CD14-positive monocyte (primary cell): ENCODE results near the gene TRIM56. TPM values are rescaled to one million over a fixed set of nuclear protein-coding genes. Genes with fewer than 3 reads are reported as not detected.

Experiments used
- DNase-seq, 3 donors: peaks; one replicate each; pipeline ENCODE4 v3.0.0-alpha.2; 2011 to 2022
- H2AFZ ChIP-seq: 2 replicates; pipeline ENCODE4 v1.6.0; 2012; ENCODE audit warnings: mild to moderate bottlenecking, low read depth, low read length, inconsistent platforms; ENCODE audit not compliant: insufficient read depth, poor library complexity, severe bottlenecking
- H3K27ac ChIP-seq, 2 donors: 1 replicate in 1 of 2; 2 replicates in 1 of 2; pipeline ENCODE4 v1.5.1; 2012 to 2013; ENCODE audit warnings: low read length in 2 of 2, control low read depth in 1 of 2, inconsistent platforms in 1 of 2, low read depth in 1 of 2, mild to moderate bottlenecking in 1 of 2
- H3K27me3 ChIP-seq, 2 donors: one replicate each; pipeline versions ENCODE4 v1.6.0 to v1.6.1; 2011 to 2013; ENCODE audit warnings: low read length in 2 of 2; ENCODE audit not compliant: control insufficient read depth in 2 of 2, insufficient read depth in 2 of 2
- H3K36me3 ChIP-seq, 2 donors: replicated peaks in 1 of 2; 1 replicate in 1 of 2; 2 replicates in 1 of 2; pipeline versions ENCODE4 v1.5.1 to v1.6.1; 2012 to 2013; ENCODE audit warnings: low read length in 2 of 2, control low read depth in 1 of 2, inconsistent platforms in 1 of 2, mild to moderate bottlenecking in 1 of 2; ENCODE audit not compliant: insufficient read depth in 2 of 2, control insufficient read depth in 1 of 2
- H3K4me1 ChIP-seq, 2 donors: 1 replicate in 1 of 2; 2 replicates in 1 of 2; pipeline versions ENCODE4 v1.5.1 to v1.6.1; 2012 to 2013; ENCODE audit warnings: low read length in 2 of 2, control low read depth in 1 of 2, inconsistent platforms in 1 of 2, mild to moderate bottlenecking in 1 of 2, moderate library complexity in 1 of 2; ENCODE audit not compliant: insufficient read depth in 2 of 2, control insufficient read depth in 1 of 2
- H3K4me2 ChIP-seq: replicated peaks from 2 replicates; pipeline ENCODE3; 2012; ENCODE audit warnings: low read length, moderate library complexity, mild to moderate bottlenecking; ENCODE audit not compliant: poor library complexity, severe bottlenecking; ENCODE audit errors: extremely low read depth
- H3K4me3 ChIP-seq, 3 experiments: fragments of 200-600 bp in 1 of 3; sonication (generic) in 1 of 3; replicated peaks in 1 of 3; 1 replicate in 2 of 3; 2 replicates in 1 of 3; pipeline ENCODE4 v1.5.1; 2011 to 2013; ENCODE audit warnings: low read length in 3 of 3, mild to moderate bottlenecking in 3 of 3, control low read depth in 2 of 3, low read depth in 2 of 3, inconsistent platforms in 1 of 3, moderate library complexity in 1 of 3
- H3K79me2 ChIP-seq: 2 replicates; pipeline ENCODE4 v1.6.0; 2012; ENCODE audit warnings: mild to moderate bottlenecking, control low read depth, inconsistent platforms, low read length, moderate library complexity; ENCODE audit not compliant: insufficient read depth
- H3K9ac ChIP-seq: 2 replicates; pipeline ENCODE4 v1.6.0; 2017; ENCODE audit warnings: low read length, mild to moderate bottlenecking; ENCODE audit not compliant: insufficient read depth, poor library complexity, severe bottlenecking
- H3K9me3 ChIP-seq, 2 donors: replicated peaks in 1 of 2; 1 replicate in 1 of 2; 2 replicates in 1 of 2; pipeline versions ENCODE4 v1.5.1 to v1.6.1; 2012 to 2013; ENCODE audit warnings: low read length in 2 of 2, control low read depth in 1 of 2; ENCODE audit not compliant: control insufficient read depth in 1 of 2, insufficient read depth in 1 of 2
- H4K20me1 ChIP-seq: 2 replicates; pipeline ENCODE4 v1.6.0; 2012; ENCODE audit warnings: mild to moderate bottlenecking, low read length, control low read depth, moderate library complexity; ENCODE audit not compliant: insufficient read depth
- H3K27ac Mint-ChIP-seq, 7 donors: one replicate each; pipeline ENCODE4 v1.8.0; 2020; ENCODE audit warnings: mild to moderate bottlenecking in 7 of 7, mixed read lengths in 7 of 7, moderate library complexity in 6 of 7, inconsistent platforms in 2 of 7
- H3K27me3 Mint-ChIP-seq, 3 donors: one replicate each; pipeline ENCODE4 v1.8.0; 2021 to 2022; ENCODE audit warnings: low read depth in 3 of 3, mild to moderate bottlenecking in 3 of 3, mixed read lengths in 3 of 3, moderate library complexity in 3 of 3, inconsistent platforms in 1 of 3
- H3K36me3 Mint-ChIP-seq, 2 donors: one replicate each; pipeline ENCODE4 v1.8.0; 2020; ENCODE audit warnings: mixed read lengths in 2 of 2, inconsistent platforms in 1 of 2, mild to moderate bottlenecking in 1 of 2
- H3K4me1 Mint-ChIP-seq: one replicate; pipeline ENCODE4 v1.8.0; 2020; ENCODE audit warnings: mild to moderate bottlenecking, mixed read lengths
- H3K4me3 Mint-ChIP-seq, 2 donors: one replicate each; pipeline ENCODE4 v1.8.0; 2020; ENCODE audit warnings: mild to moderate bottlenecking in 2 of 2, mixed read lengths in 2 of 2, moderate library complexity in 1 of 2
- H3K9me3 Mint-ChIP-seq, 7 donors: one replicate each; pipeline ENCODE4 v1.8.0; 2020 to 2022; ENCODE audit warnings: mixed read lengths in 7 of 7, mild to moderate bottlenecking in 6 of 7, moderate library complexity in 6 of 7, inconsistent platforms in 2 of 7
- CTCF ChIP-seq: fragments of 200-600 bp; IDR thresholded peaks from one replicate; pipeline ENCODE4 v1.8.0; 2022; ENCODE audit warnings: antibody characterized with exemption, mild to moderate bottlenecking
- WGBS: methylation state at CpG from one replicate; pipeline ENCODE4 v1.1.5; 2013; ENCODE audit warnings: missing lambda C conversion rate; ENCODE audit not compliant: insufficient coverage; 5-methylcytosine and 5-hydroxymethylcytosine counted together
- intact Hi-C, 2 donors: fragments of 100-400 bp; cut with micrococcal nuclease; formaldehyde crosslinking; loops; one replicate each; pipeline versions ENCODE4 v1.15.0 to v1.15.1; 2023
- polyA plus RNA-seq, 3 donors: library from polyadenylated mRNA; depleted of rRNA in 1 of 3; unstranded in 2 of 3; stranded (reverse) in 1 of 3; fragments of 300-500 nt in 2 of 3; fragments of >200 nt in 1 of 3; fragmentation: Illumina TruSeq in 2 of 3; gene quantifications; 1 replicate in 2 of 3; 2 replicates in 1 of 3; pipeline ENCODE4 v1.2.3, GENCODE V29; 2012 to 2021

The TRIM56 gene
- polyA plus RNA-seq, 3 donors, result 0.66 to 9.4 (median 1.2) TPM

GRCh38 chr7:101096957-101097347 lies 11.7 kb downstream of the TRIM56 start:
- intact Hi-C loops, result no loop called here
- no peak overlapping the region for H3K27ac ChIP-seq
- peaks cover 2 to 14% of the 10 kb centered on the region in 2 donors for H3K27me3 ChIP-seq
- Mint-ChIP-seq H3K36me3 (peaks cover 3 to 4% of the 10 kb centered on the region in 2 donors), H3K4me3 (no peak overlapping the region), H3K9me3 (peaks cover 0 to 2% (median 0%) of the 10 kb centered on the region in 7 donors), H3K27ac (no peak overlapping the region), H3K4me1 (peaks cover 16% of the 10 kb centered on the region), H3K27me3 (peaks cover 10 to 25% (median 14%) of the 10 kb centered on the region in 3 donors)
- peaks cover 12% of the 10 kb centered on the region in 2 donors for H3K4me1 ChIP-seq
- no peaks in the 10 kb centered on the region for H3K36me3 ChIP-seq
- no peak overlapping the region for H3K9ac ChIP-seq
- no peak overlapping the region for H2AFZ ChIP-seq
- TF ChIP-seq CTCF, result no peak
- no peaks in the 10 kb centered on the region for H3K9me3 ChIP-seq
- H3K4me3 ChIP-seq, result no peak overlapping the region
- peaks cover 3% of the 10 kb centered on the region for H3K79me2 ChIP-seq
- DNase-seq, result no peak
- H4K20me1 ChIP-seq, result peaks cover 40% of the 10 kb centered on the region
- H3K4me2 ChIP-seq, result no peak overlapping the region
- WGBS, result 85% methylated on average over 3 of the region's 5 CpGs

- 60% methylated on average over 2 of the region's 4 CpGs for WGBS
- Histone ChIP-seq H3K4me1 (peaks cover 12% of the 10 kb centered on the region in 2 donors), H3K4me3 (no peak overlapping the region), H4K20me1 (peaks cover 40% of the 10 kb centered on the region), H3K27me3 (peaks cover 2 to 16% of the 10 kb centered on the region in 2 donors), H3K4me2 (no peak overlapping the region), H3K27ac (no peak overlapping the region), H3K9me3 (no peaks in the 10 kb centered on the region), H3K36me3 (no peaks in the 10 kb centered on the region), H3K9ac (no peak overlapping the region), H2AFZ (no peak overlapping the region), H3K79me2 (peaks cover 3% of the 10 kb centered on the region)
- H3K4me3 Mint-ChIP-seq, result no peak overlapping the region
- H3K27ac Mint-ChIP-seq, result peak overlapping the region in 1 of 7 donors; percentile 27
- no peak for TF ChIP-seq CTCF
- peaks cover 16% of the 10 kb centered on the region for H3K4me1 Mint-ChIP-seq
- H3K36me3 Mint-ChIP-seq, result peaks cover 0 to 1% of the 10 kb centered on the region in 2 donors
- peaks cover 0 to 2% (median 0%) of the 10 kb centered on the region in 7 donors for H3K9me3 Mint-ChIP-seq
- peaks cover 12 to 27% (median 14%) of the 10 kb centered on the region in 3 donors for H3K27me3 Mint-ChIP-seq
- intact Hi-C loops, result no loop called here
- no peak for DNase-seq
These were observed 12.3 kb downstream of the TRIM56 start for GRCh38 chr7:101097561-101097960.
